Loucy (cell line): ENCODE measurements around the gene SPANXN3.

Experiments used
- H2AFZ ChIP-seq: fragments of 200-600 bp; sonication (generic); 2 replicates; pipeline ENCODE4 v1.6.0; 2016; ENCODE audit warnings: antibody characterized with exemption, mild to moderate bottlenecking, low read length, moderate library complexity
- H3F3A ChIP-seq: fragments of 200-600 bp; 2 replicates; pipeline ENCODE4 v1.6.0; 2016; ENCODE audit warnings: antibody characterized with exemption, low read depth, mild to moderate bottlenecking
- H3K27me3 ChIP-seq: fragments of 200-600 bp; sonication (generic); 2 replicates; pipeline ENCODE4 v1.6.1; 2014; ENCODE audit warnings: low read length, mild to moderate bottlenecking; ENCODE audit not compliant: insufficient read depth, poor library complexity, severe bottlenecking
- H3K36me3 ChIP-seq: fragments of 200-600 bp; sonication (generic); 2 replicates; pipeline ENCODE4 v1.6.1; 2016; ENCODE audit warnings: low read length; ENCODE audit not compliant: insufficient read depth
- H3K4me1 ChIP-seq: fragments of 200-600 bp; sonication (generic); 2 replicates; pipeline ENCODE4 v1.5.1; 2014; ENCODE audit warnings: low read length, mild to moderate bottlenecking; ENCODE audit not compliant: insufficient read depth, poor library complexity, severe bottlenecking
- H3K4me2 ChIP-seq: fragments of 200-600 bp; sonication (generic); 2 replicates; pipeline ENCODE4 v1.6.0; 2014; ENCODE audit warnings: antibody characterized with exemption, low read length, low read depth, mild to moderate bottlenecking; ENCODE audit not compliant: poor library complexity, severe bottlenecking
- H3K4me3 ChIP-seq: fragments of 200-600 bp; sonication (generic); 2 replicates; pipeline ENCODE4 v1.5.1; 2014; ENCODE audit warnings: low read length, mild to moderate bottlenecking, mixed read lengths; ENCODE audit not compliant: poor library complexity, severe bottlenecking
- H3K79me2 ChIP-seq: fragments of 200-600 bp; sonication (generic); 2 replicates; pipeline ENCODE4 v1.6.1; 2014; ENCODE audit warnings: low read length; ENCODE audit not compliant: insufficient read depth
- H3K9ac ChIP-seq: fragments of 200-600 bp; sonication (generic); 2 replicates; pipeline ENCODE4 v1.6.0; 2014; ENCODE audit warnings: mild to moderate bottlenecking, low read depth, low read length, moderate library complexity; ENCODE audit not compliant: poor library complexity, severe bottlenecking
- H3K9me2 ChIP-seq: fragments of 200-600 bp; sonication (generic); replicated peaks from 2 replicates; pipeline ENCODE4 v1.6.1; 2016; ENCODE audit warnings: low read depth, low read length, mixed read lengths
- H3K9me3 ChIP-seq: fragments of 200-600 bp; sonication (generic); 2 replicates; pipeline ENCODE4 v1.6.1; 2014; ENCODE audit warnings: mild to moderate bottlenecking, antibody characterized with exemption, low read length, low read depth; ENCODE audit not compliant: insufficient read depth
- H4K20me1 ChIP-seq: fragments of 200-600 bp; sonication (generic); 2 replicates; pipeline ENCODE4 v1.6.0; 2014; ENCODE audit warnings: antibody characterized with exemption, low read length, mild to moderate bottlenecking; ENCODE audit not compliant: insufficient read depth, poor library complexity, severe bottlenecking
- EZH2phosphoT487 ChIP-seq: fragments of 200-600 bp; IDR thresholded peaks from 2 replicates; pipeline ENCODE4 v1.6.1; 2018; ENCODE audit warnings: antibody characterized with exemption, mild to moderate bottlenecking, moderate library complexity, borderline replicate concordance
- TF ChIP-seq, protein P1 (sequence below): fragments of 200-600 bp; sonication (generic); conservative IDR thresholded peaks from 2 replicates; pipeline ENCODE4 v1.5.1; 2014; ENCODE audit warnings: mild to moderate bottlenecking, antibody characterized with exemption, low read length

The SPANXN3 gene

DNA sequence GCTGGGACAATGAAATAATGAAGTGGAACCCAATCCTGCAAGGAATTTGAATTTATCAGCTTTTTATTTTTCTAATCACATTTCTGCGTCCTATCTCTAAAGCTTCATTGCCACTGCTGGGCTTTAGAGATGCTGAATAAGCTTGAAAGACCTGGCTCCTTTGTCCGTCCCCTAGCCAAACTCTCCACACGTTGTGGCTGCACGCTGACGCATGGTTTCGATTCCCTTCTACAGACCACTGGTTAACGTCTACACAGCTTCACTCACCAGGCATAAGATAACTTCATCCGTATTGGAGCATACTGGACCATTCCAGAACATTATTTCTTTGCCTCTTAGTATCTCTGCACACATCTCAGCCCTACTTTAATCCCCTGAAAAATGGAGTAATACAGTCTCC is 31.2 kb downstream of the SPANXN3 start:
- Histone ChIP-seq H3K27me3 (no peaks in the 10 kb centered on the region), H3K36me3 (no peaks in the 10 kb centered on the region), H2AFZ (no peak overlapping the region), H3K4me3 (no peak overlapping the region), H3K4me1 (no peaks in the 10 kb centered on the region), H3K9me2 (no peaks in the 10 kb centered on the region), H3K79me2 (no peaks in the 10 kb centered on the region), H3K9me3 (no peaks in the 10 kb centered on the region), H3F3A (no peaks in the 10 kb centered on the region), H3K9ac (no peak overlapping the region), H4K20me1 (no peaks in the 10 kb centered on the region), H3K4me2 (no peak overlapping the region)
- TF ChIP-seq EZH2phosphoT487: no peak
- TF ChIP-seq, protein P1, sequence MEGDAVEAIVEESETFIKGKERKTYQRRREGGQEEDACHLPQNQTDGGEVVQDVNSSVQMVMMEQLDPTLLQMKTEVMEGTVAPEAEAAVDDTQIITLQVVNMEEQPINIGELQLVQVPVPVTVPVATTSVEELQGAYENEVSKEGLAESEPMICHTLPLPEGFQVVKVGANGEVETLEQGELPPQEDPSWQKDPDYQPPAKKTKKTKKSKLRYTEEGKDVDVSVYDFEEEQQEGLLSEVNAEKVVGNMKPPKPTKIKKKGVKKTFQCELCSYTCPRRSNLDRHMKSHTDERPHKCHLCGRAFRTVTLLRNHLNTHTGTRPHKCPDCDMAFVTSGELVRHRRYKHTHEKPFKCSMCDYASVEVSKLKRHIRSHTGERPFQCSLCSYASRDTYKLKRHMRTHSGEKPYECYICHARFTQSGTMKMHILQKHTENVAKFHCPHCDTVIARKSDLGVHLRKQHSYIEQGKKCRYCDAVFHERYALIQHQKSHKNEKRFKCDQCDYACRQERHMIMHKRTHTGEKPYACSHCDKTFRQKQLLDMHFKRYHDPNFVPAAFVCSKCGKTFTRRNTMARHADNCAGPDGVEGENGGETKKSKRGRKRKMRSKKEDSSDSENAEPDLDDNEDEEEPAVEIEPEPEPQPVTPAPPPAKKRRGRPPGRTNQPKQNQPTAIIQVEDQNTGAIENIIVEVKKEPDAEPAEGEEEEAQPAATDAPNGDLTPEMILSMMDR: no peak

- Histone ChIP-seq H3K4me3 (no peak overlapping the region), H3K4me1 (no peaks in the 10 kb centered on the region), H3K9me2 (no peaks in the 10 kb centered on the region), H3F3A (no peaks in the 10 kb centered on the region), H3K4me2 (no peak overlapping the region), H3K79me2 (no peaks in the 10 kb centered on the region), H3K9me3 (no peaks in the 10 kb centered on the region), H3K9ac (no peak overlapping the region), H3K36me3 (no peaks in the 10 kb centered on the region), H3K27me3 (no peaks in the 10 kb centered on the region), H2AFZ (no peak overlapping the region), H4K20me1 (no peaks in the 10 kb centered on the region)
- TF ChIP-seq EZH2phosphoT487: no peak
- TF ChIP-seq, protein P1: no peak
Measured at GRCh38 chrX:143476751-143477150, 40.5 kb downstream of the SPANXN3 start.

- Histone ChIP-seq H3K27me3 (no peaks in the 10 kb centered on the region), H3K36me3 (no peaks in the 10 kb centered on the region), H3K4me2 (no peak overlapping the region), H4K20me1 (no peaks in the 10 kb centered on the region), H3K79me2 (no peaks in the 10 kb centered on the region), H3K9me2 (no peaks in the 10 kb centered on the region), H3F3A (no peaks in the 10 kb centered on the region), H3K4me3 (no peak overlapping the region), H3K9ac (no peak overlapping the region), H3K4me1 (no peaks in the 10 kb centered on the region), H2AFZ (no peak overlapping the region), H3K9me3 (no peaks in the 10 kb centered on the region)
- no peak for TF ChIP-seq EZH2phosphoT487
Measured at GRCh38 chrX:143472347-143472938, 44.8 kb downstream of the SPANXN3 start.

DNA sequence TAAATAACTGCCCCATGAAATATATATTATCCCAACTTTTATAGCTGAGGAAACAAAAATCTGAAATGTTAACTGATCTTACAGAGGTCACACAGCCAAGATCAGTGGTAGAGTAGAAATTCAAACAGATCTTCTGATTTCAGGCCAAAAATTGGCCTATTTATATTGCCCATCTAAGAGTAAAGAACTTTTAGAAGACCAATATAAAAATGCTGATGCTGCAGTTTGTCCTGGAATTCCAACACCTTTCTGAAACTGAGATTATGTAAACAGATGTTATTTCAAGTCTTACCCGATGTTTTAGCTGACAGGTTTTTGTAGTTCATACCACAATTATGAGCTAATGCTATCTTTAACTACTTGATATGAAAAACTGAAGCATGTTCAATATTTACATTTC is 51.1 kb downstream of the SPANXN3 start:
- H3K4me1 ChIP-seq: no peaks in the 10 kb centered on the region
- H3K9me3 ChIP-seq: no peaks in the 10 kb centered on the region
- H3K4me3 ChIP-seq: no peak overlapping the region
- H2AFZ ChIP-seq: no peak overlapping the region
- H3F3A ChIP-seq: no peaks in the 10 kb centered on the region
- H3K79me2 ChIP-seq: no peaks in the 10 kb centered on the region
- H3K4me2 ChIP-seq: no peak overlapping the region
- H3K36me3 ChIP-seq: no peaks in the 10 kb centered on the region
- H3K9ac ChIP-seq: no peak overlapping the region
- no peaks in the 10 kb centered on the region for H4K20me1 ChIP-seq
- TF ChIP-seq, protein P1: no peak
- no peak for TF ChIP-seq EZH2phosphoT487
- H3K9me2 ChIP-seq: no peaks in the 10 kb centered on the region
- no peaks in the 10 kb centered on the region for H3K27me3 ChIP-seq
